H9 (cell line): ENCODE results near the gene HEMGN. TPM values are rescaled to one million over a fixed set of nuclear protein-coding genes. Genes with fewer than 3 reads are reported as not detected.

Experiments used
- DNase-seq: peaks from one replicate; pipeline ENCODE4 v3.0.0-alpha.2; 2017
- H2AFZ ChIP-seq: one replicate; pipeline ENCODE4 v1.6.1; 2013; ENCODE audit warnings: mild to moderate bottlenecking, low read length, control low read depth, moderate library complexity
- H2AK5ac ChIP-seq: 2 replicates; pipeline ENCODE4 v1.6.1; 2013; ENCODE audit warnings: low read length, control low read depth, mixed read lengths; ENCODE audit not compliant: insufficient read length
- H2BK120ac ChIP-seq: one replicate; pipeline ENCODE4 v1.6.1; 2013; ENCODE audit warnings: low read depth, mild to moderate bottlenecking, low read length, control low read depth, inconsistent platforms; ENCODE audit not compliant: poor library complexity, severe bottlenecking
- H2BK12ac ChIP-seq: 2 replicates; pipeline ENCODE4 v1.6.1; 2013; ENCODE audit warnings: low read length, control low read depth, mixed read lengths, low read depth; ENCODE audit not compliant: insufficient read length
- H2BK15ac ChIP-seq: 2 replicates; pipeline ENCODE4 v1.6.1; 2013; ENCODE audit warnings: low read depth, low read length, control low read depth
- H2BK20ac ChIP-seq: one replicate; pipeline ENCODE4 v1.6.1; 2013; ENCODE audit warnings: low read depth, mild to moderate bottlenecking, low read length, control low read depth, inconsistent platforms; ENCODE audit not compliant: poor library complexity, severe bottlenecking
- H2BK5ac ChIP-seq: 2 replicates; pipeline ENCODE4 v1.6.1; 2013; ENCODE audit warnings: low read length, control low read depth, mixed read lengths; ENCODE audit not compliant: insufficient read length
- H3K14ac ChIP-seq: 2 replicates; pipeline ENCODE4 v1.6.1; 2013; ENCODE audit warnings: low read length, control low read depth; ENCODE audit not compliant: insufficient read depth
- H3K18ac ChIP-seq: 2 replicates; pipeline ENCODE4 v1.6.1; 2013; ENCODE audit warnings: low read depth, mild to moderate bottlenecking, mixed read lengths, low read length, control low read depth; ENCODE audit not compliant: insufficient read length
- H3K23ac ChIP-seq: 2 replicates; pipeline ENCODE4 v1.6.1; 2013; ENCODE audit warnings: low read length, control low read depth, mixed read lengths, low read depth; ENCODE audit not compliant: insufficient read length
- H3K23me2 ChIP-seq: 2 replicates; pipeline ENCODE4 v1.6.1; 2013; ENCODE audit warnings: low read depth, mild to moderate bottlenecking, mixed read lengths, low read length, control low read depth; ENCODE audit not compliant: insufficient read length, poor library complexity, severe bottlenecking
- H3K27ac ChIP-seq: 2 replicates; pipeline ENCODE4 v1.5.1; 2013; ENCODE audit warnings: low read length, control low read depth, mixed read lengths, low read depth; ENCODE audit not compliant: insufficient read length
- H3K27me3 ChIP-seq: 2 replicates; pipeline ENCODE4 v1.6.1; 2013; ENCODE audit warnings: low read length, control low read depth, inconsistent platforms; ENCODE audit not compliant: insufficient read depth
- H3K4ac ChIP-seq: 2 replicates; pipeline ENCODE4 v1.6.1; 2013; ENCODE audit warnings: low read depth, mild to moderate bottlenecking, control low read depth, inconsistent platforms, low read length, moderate library complexity
- H3K4me1 ChIP-seq: 2 replicates; pipeline ENCODE4 v1.6.1; 2013; ENCODE audit warnings: low read length, control low read depth, inconsistent platforms; ENCODE audit not compliant: insufficient read depth
- H3K4me2 ChIP-seq: 2 replicates; pipeline ENCODE4 v1.6.1; 2013; ENCODE audit warnings: low read length, control low read depth, mixed read lengths; ENCODE audit not compliant: insufficient read length, insufficient read depth
- H3K56ac ChIP-seq: 2 replicates; pipeline ENCODE4 v1.6.1; 2013; ENCODE audit warnings: low read depth, mild to moderate bottlenecking, mixed read lengths, low read length, control low read depth; ENCODE audit not compliant: insufficient read length
- H3K79me1 ChIP-seq: 2 replicates; pipeline ENCODE4 v1.6.1; 2013; ENCODE audit warnings: low read depth, mild to moderate bottlenecking, moderate library complexity, low read length, control low read depth, inconsistent platforms; ENCODE audit not compliant: insufficient read depth, poor library complexity, severe bottlenecking
- H3K79me2 ChIP-seq: 2 replicates; pipeline ENCODE4 v1.6.1; 2013; ENCODE audit warnings: low read length, control low read depth, inconsistent platforms; ENCODE audit not compliant: insufficient read depth
- H3K9ac ChIP-seq: 2 replicates; pipeline ENCODE4 v1.6.1; 2013; ENCODE audit warnings: low read length, control low read depth, mixed read lengths; ENCODE audit not compliant: insufficient read length; ENCODE audit errors: extremely low read depth
- H3K9me3 ChIP-seq: one replicate; pipeline ENCODE4 v1.6.1; 2013; ENCODE audit warnings: low read depth, low read length, inconsistent platforms; ENCODE audit not compliant: control insufficient read depth
- H3T11ph ChIP-seq: one replicate; pipeline ENCODE4 v1.6.1; 2013; ENCODE audit warnings: mild to moderate bottlenecking, low read length, control low read depth, inconsistent platforms
- H4K20me1 ChIP-seq: one replicate; pipeline ENCODE4 v1.6.1; 2013; ENCODE audit not compliant: control insufficient read depth, insufficient read length, insufficient read depth
- H4K5ac ChIP-seq: 2 replicates; pipeline ENCODE4 v1.6.1; 2013; ENCODE audit warnings: low read depth, mild to moderate bottlenecking, mixed read lengths, low read length, control low read depth; ENCODE audit not compliant: insufficient read length
- H4K8ac ChIP-seq: replicated peaks from 2 replicates; pipeline ENCODE4 v1.6.1; 2013; ENCODE audit warnings: low read length, control low read depth, mixed read lengths, low read depth; ENCODE audit not compliant: insufficient read length
- H4K91ac ChIP-seq: 2 replicates; pipeline ENCODE4 v1.6.1; 2013; ENCODE audit warnings: low read depth, mild to moderate bottlenecking, moderate library complexity, mixed read lengths, low read length, control low read depth; ENCODE audit not compliant: insufficient read length
- H3K27ac Mint-ChIP-seq, 3 experiments: 2 replicates in 2 of 3; 3 replicates in 1 of 3; pipeline ENCODE4 v1.8.0; 2020 to 2021; ENCODE audit warnings: mixed read lengths in 3 of 3, mild to moderate bottlenecking in 1 of 3, moderate library complexity in 1 of 3
- H3K27me3 Mint-ChIP-seq: 2 replicates; pipeline ENCODE4 v1.8.0; 2021; ENCODE audit warnings: low read depth, mild to moderate bottlenecking, moderate library complexity, mixed read lengths
- H3K36me3 Mint-ChIP-seq, 3 experiments: 2 replicates in 2 of 3; 3 replicates in 1 of 3; pipeline ENCODE4 v1.8.0; 2020 to 2021; ENCODE audit warnings: low read depth in 3 of 3, mixed read lengths in 3 of 3; ENCODE audit not compliant: insufficient read depth in 1 of 3
- H3K4me1 Mint-ChIP-seq, 2 experiments: 2 replicates each; pipeline ENCODE4 v1.8.0; 2020; ENCODE audit warnings: mixed read lengths in 2 of 2
- H3K4me3 Mint-ChIP-seq, 2 experiments: 2 replicates in 1 of 2; 3 replicates in 1 of 2; pipeline ENCODE4 v1.8.0; 2020 to 2021; ENCODE audit warnings: mild to moderate bottlenecking in 2 of 2, mixed read lengths in 2 of 2, moderate library complexity in 1 of 2
- H3K9me3 Mint-ChIP-seq, 2 experiments: 2 replicates in 1 of 2; 3 replicates in 1 of 2; pipeline ENCODE4 v1.8.0; 2020; ENCODE audit warnings: mild to moderate bottlenecking in 2 of 2, mixed read lengths in 2 of 2, moderate library complexity in 1 of 2
- CTCF ChIP-seq: fragments of 200-600 bp; sonication (generic); conservative IDR thresholded peaks from 3 replicates; pipeline ENCODE4 v1.8.0; 2021; ENCODE audit warnings: antibody characterized with exemption, mild to moderate bottlenecking
- total RNA-seq: library from RNA; stranded (reverse); gene quantifications from 2 replicates; pipeline ENCODE4 v1.2.1, GENCODE V29; 2021

Gene HEMGN
- total RNA-seq, 1 experiment from 2014 or later, result not detected

- no peaks in the 10 kb centered on the region for H3K36me3 Mint-ChIP-seq
- Histone ChIP-seq H3K27ac (no peak overlapping the region), H3K4me1 (no peaks in the 10 kb centered on the region), H2AK5ac (no peak overlapping the region), H3K27me3 (no peaks in the 10 kb centered on the region), H3K4me2 (no peak overlapping the region), H3K18ac (no peak overlapping the region), H3K23ac (no peak overlapping the region), H3K56ac (no peak overlapping the region), H3K79me2 (no peaks in the 10 kb centered on the region), H4K5ac (no peak overlapping the region), H3K14ac (no peak overlapping the region), H3K9ac (no peak overlapping the region), H2BK15ac (no peak overlapping the region), H3K79me1 (no peaks in the 10 kb centered on the region), H4K20me1 (no peaks in the 10 kb centered on the region), H3K23me2 (no peaks in the 10 kb centered on the region), H4K8ac (no peak overlapping the region), H2AFZ (no peak overlapping the region), H2BK20ac (no peak overlapping the region), H2BK5ac (no peak overlapping the region), H4K91ac (no peak overlapping the region), H2BK120ac (no peak overlapping the region), H3T11ph (no peak overlapping the region), H3K4ac (no peak overlapping the region), H2BK12ac (no peak overlapping the region), H3K9me3 (no peaks in the 10 kb centered on the region)
- no peak for DNase-seq
- no peak for TF ChIP-seq CTCF
- peaks cover 33% of the 10 kb centered on the region for H3K27me3 Mint-ChIP-seq
- H3K27ac Mint-ChIP-seq, result no peak overlapping the region
- peaks cover 4 to 5% of the 10 kb centered on the region in 2 experiments for H3K9me3 Mint-ChIP-seq
- no peaks in the 10 kb centered on the region for H3K4me1 Mint-ChIP-seq
- H3K4me3 Mint-ChIP-seq, result no peak overlapping the region
These were observed 18.4 kb upstream of the HEMGN start for GRCh38 chr9:97956331-97956730.
